Activated CD4-positive, alpha-beta T cell treated with anti-CD3 and anti-CD28 coated beads, Interleukin-2, amount 10 ng/mL, durations not matched to agents 24 days and 14 days (primary cell): Measurements from ENCODE around the gene ZCCHC8. TPM values are rescaled to one million over a fixed set of nuclear protein-coding genes. Genes with fewer than 3 reads are reported as not detected.
"Not testable (repeated sequence)": the region's sequence is repeated elsewhere in the genome, so short reads cannot be mapped to it uniquely, and the experiment has no call there.

Experiments used
- DNase-seq: peaks from one replicate; pipeline ENCODE4 v3.0.0; 2022
- H3K27ac Mint-ChIP-seq: one replicate; pipeline ENCODE4 v1.8.0; 2022; ENCODE audit warnings: mild to moderate bottlenecking, mixed read lengths
- H3K27me3 Mint-ChIP-seq: one replicate; pipeline ENCODE4 v1.8.0; 2022; ENCODE audit warnings: mixed read lengths
- H3K36me3 Mint-ChIP-seq: one replicate; pipeline ENCODE4 v1.8.0; 2022; ENCODE audit warnings: low read depth, mild to moderate bottlenecking, mixed read lengths
- H3K4me1 Mint-ChIP-seq: one replicate; pipeline ENCODE4 v1.8.0; 2021; ENCODE audit warnings: mixed read lengths
- H3K4me3 Mint-ChIP-seq: one replicate; pipeline ENCODE4 v1.8.0; 2022; ENCODE audit warnings: mild to moderate bottlenecking, moderate library complexity, mixed read lengths
- H3K9me3 Mint-ChIP-seq: one replicate; pipeline ENCODE4 v1.8.0; 2021; ENCODE audit warnings: mixed read lengths
- intact Hi-C: fragments of 100-400 bp; cut with micrococcal nuclease; formaldehyde crosslinking; loops from one replicate; pipeline ENCODE4 v1.15.1; 2023
- total RNA-seq: library from RNA; stranded (reverse); gene quantifications from 2 replicates; pipeline ENCODE4 v1.2.3, GENCODE V29; 2022

The ZCCHC8 gene
- total RNA-seq, 1 donor from 2014 or later = 41.9 TPM

DNA sequence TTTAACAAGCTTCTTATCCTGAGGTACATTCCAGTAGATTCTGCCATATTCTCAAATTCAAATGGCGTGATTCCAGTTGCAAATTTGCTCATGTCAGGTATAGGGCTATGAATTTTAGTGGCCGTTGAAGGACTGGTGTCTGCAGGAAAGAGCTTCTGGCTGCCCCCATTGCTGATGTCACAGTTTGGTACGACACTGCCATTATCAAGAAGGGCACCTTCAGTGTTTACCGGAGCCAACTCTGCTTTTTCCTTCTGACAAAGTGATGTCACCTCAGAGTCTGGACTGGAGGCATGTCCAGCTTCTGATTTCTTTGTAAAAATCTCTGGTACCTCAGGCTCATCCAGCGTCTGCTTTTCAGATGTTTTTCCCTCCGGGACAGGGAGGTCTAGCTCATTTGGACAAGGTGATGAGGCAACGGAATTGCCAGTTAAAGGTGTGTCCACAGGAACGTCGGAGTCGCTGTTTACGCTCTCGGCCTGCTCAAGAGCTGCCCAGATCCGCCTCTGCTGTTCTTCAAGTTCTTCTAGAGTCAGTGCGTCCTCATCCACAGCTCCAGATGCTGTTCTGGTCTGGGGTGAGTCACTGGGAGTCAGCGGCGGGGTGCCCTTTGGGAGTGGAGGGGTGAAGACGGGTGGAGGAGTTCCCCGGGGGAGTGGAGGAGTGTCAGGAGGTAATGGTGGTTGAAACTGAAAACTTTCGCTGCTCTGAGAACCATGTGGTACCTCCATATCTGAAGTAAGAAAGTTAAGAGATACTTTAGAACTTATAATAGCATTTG, 27.0 kb downstream of the ZCCHC8 start:
- Mint-ChIP-seq H3K27ac (peak overlapping the region; percentile 25), H3K27me3 (no peaks in the 10 kb centered on the region), H3K4me1 (peaks cover 16% of the 10 kb centered on the region), H3K36me3 (peaks cover 53% of the 10 kb centered on the region), H3K4me3 (no peak overlapping the region), H3K9me3 (no peaks in the 10 kb centered on the region)
- intact Hi-C loops = no loop called here
- DNase-seq = peak; percentile 68

GRCh38 chr12:122471324-122472226, 29.2 kb downstream of the ZCCHC8 start:
- H3K9me3 Mint-ChIP-seq = no peaks in the 10 kb centered on the region
- H3K4me1 Mint-ChIP-seq = peaks cover 16% of the 10 kb centered on the region
- no peaks in the 10 kb centered on the region for H3K27me3 Mint-ChIP-seq
- no peak overlapping the region for H3K4me3 Mint-ChIP-seq
- intact Hi-C loops = loop anchor here (1.0 kb wide), 2 partner anchors 48 to 72 kb away; no protein-coding TSS in a partner anchor
- H3K36me3 Mint-ChIP-seq = peaks cover 36% of the 10 kb centered on the region
- H3K27ac Mint-ChIP-seq = no peak overlapping the region
- peak; percentile 76 for DNase-seq

- Mint-ChIP-seq H3K4me1 (peaks cover 13% of the 10 kb centered on the region), H3K36me3 (peaks cover 26% of the 10 kb centered on the region)
- DNase-seq, H3K27ac Mint-ChIP-seq, intact Hi-C loops, H3K27me3 Mint-ChIP-seq, H3K4me3 Mint-ChIP-seq, H3K9me3 Mint-ChIP-seq: not testable (repeated sequence)
Observed at GRCh38 chr12:122470576-122470975, 30.2 kb downstream of the ZCCHC8 start.

DNA sequence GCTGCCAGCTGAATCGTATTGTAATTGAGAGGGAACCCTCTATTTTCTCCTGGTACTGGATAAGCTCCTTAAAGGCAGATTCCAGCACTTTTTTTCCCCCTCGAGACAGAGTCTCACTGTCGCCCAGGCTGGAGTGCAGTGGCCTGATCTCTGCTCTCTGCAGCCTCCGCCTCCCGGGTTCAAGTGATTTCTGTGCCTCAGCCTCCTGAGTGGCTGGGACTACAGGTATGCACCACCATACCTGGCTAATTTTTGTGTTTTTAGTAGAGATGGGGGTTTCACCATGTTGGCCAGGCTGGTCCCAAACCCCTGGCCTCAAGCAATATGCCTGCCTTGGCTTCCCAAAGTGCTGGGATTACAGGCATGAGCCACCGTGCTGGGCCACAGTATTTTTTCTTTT, 30.9 kb downstream of the ZCCHC8 start:
- H3K9me3 Mint-ChIP-seq, DNase-seq, H3K4me1 Mint-ChIP-seq, H3K27me3 Mint-ChIP-seq, intact Hi-C loops, H3K27ac Mint-ChIP-seq, H3K4me3 Mint-ChIP-seq: not testable (repeated sequence)
- H3K36me3 Mint-ChIP-seq = peaks cover 21% of the 10 kb centered on the region

DNA sequence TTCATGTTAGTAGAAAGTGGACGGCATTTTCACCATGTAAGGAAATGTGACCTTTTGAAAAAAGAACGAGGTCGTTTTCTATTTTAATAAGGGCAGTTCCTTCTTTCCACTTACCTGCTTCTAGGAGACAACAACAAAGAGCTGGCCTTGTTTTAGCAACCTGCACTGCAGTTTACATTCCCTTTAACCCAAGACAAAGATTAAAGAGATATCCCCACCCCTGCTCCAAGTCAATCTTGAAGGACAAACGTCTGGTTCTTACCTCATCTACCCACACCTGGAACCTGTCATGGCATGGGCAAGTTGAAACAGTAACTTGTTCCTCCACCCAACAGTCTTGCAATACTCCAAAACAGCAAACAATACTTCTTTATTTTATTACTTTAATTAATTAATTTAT, 32.7 kb downstream of the ZCCHC8 start:
- H3K36me3 Mint-ChIP-seq = peaks cover 6% of the 10 kb centered on the region
- no peaks in the 10 kb centered on the region for H3K9me3 Mint-ChIP-seq
- H3K27ac Mint-ChIP-seq = no peak overlapping the region
- H3K4me1 Mint-ChIP-seq = peaks cover 3% of the 10 kb centered on the region
- no peaks in the 10 kb centered on the region for H3K27me3 Mint-ChIP-seq
- intact Hi-C loops = no loop called here
- no peak for DNase-seq
- H3K4me3 Mint-ChIP-seq = no peak overlapping the region

- H3K9me3 Mint-ChIP-seq, H3K27ac Mint-ChIP-seq, H3K4me1 Mint-ChIP-seq, H3K27me3 Mint-ChIP-seq, H3K4me3 Mint-ChIP-seq, intact Hi-C loops, H3K36me3 Mint-ChIP-seq, DNase-seq: not testable (repeated sequence)
Observed at GRCh38 chr12:122464317-122465042, 36.3 kb downstream of the ZCCHC8 start.

DNA sequence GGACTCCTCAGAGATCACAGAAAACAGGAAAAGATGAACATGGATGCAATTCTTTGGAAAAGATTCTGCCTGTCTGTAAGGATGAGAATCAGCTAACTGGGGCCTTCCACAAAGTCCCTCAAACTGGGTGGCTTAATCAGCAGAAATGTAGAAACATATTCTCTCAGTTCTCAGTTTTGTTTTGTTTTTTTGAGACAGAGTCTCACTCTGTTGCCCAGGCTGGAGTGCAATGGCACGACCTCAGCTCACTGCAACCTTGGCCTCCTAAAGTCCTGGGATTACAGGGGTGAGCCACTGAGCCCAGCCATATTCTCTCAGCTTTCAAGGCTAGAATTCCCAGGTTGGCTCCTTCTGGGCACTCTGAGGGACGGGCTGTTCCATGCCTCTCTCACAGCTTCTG, 40.1 kb downstream of the ZCCHC8 start:
- intact Hi-C loops = no loop called here
- no peak for DNase-seq
- Mint-ChIP-seq H3K27me3 (no peaks in the 10 kb centered on the region), H3K36me3 (no peaks in the 10 kb centered on the region), H3K27ac (no peak overlapping the region), H3K9me3 (no peaks in the 10 kb centered on the region), H3K4me3 (no peak overlapping the region), H3K4me1 (peaks cover 7% of the 10 kb centered on the region)

- intact Hi-C loops = no loop called here
- peaks cover 7% of the 10 kb centered on the region for H3K4me1 Mint-ChIP-seq
- no peaks in the 10 kb centered on the region for H3K9me3 Mint-ChIP-seq
- no peaks in the 10 kb centered on the region for H3K27me3 Mint-ChIP-seq
- no peak overlapping the region for H3K4me3 Mint-ChIP-seq
- no peaks in the 10 kb centered on the region for H3K36me3 Mint-ChIP-seq
- no peak overlapping the region for H3K27ac Mint-ChIP-seq
- no peak for DNase-seq
Observed at GRCh38 chr12:122460061-122460460, 40.7 kb downstream of the ZCCHC8 start.

GRCh38 chr12:122459211-122459610, 41.5 kb downstream of the ZCCHC8 start:
- no peaks in the 10 kb centered on the region for H3K9me3 Mint-ChIP-seq
- no peak overlapping the region for H3K27ac Mint-ChIP-seq
- H3K36me3 Mint-ChIP-seq = no peaks in the 10 kb centered on the region
- H3K27me3 Mint-ChIP-seq = no peaks in the 10 kb centered on the region
- no peak overlapping the region for H3K4me3 Mint-ChIP-seq
- intact Hi-C loops = no loop called here
- DNase-seq = no peak
- H3K4me1 Mint-ChIP-seq = peaks cover 9% of the 10 kb centered on the region

- Mint-ChIP-seq H3K4me1 (peaks cover 17% of the 10 kb centered on the region), H3K4me3 (no peak overlapping the region), H3K27me3 (no peaks in the 10 kb centered on the region), H3K9me3 (no peaks in the 10 kb centered on the region), H3K27ac (peak overlapping the region; percentile 43), H3K36me3 (no peaks in the 10 kb centered on the region)
- intact Hi-C loops = no loop called here
- DNase-seq = no peak
Observed at GRCh38 chr12:122458105-122459035, 42.4 kb downstream of the ZCCHC8 start.

DNA sequence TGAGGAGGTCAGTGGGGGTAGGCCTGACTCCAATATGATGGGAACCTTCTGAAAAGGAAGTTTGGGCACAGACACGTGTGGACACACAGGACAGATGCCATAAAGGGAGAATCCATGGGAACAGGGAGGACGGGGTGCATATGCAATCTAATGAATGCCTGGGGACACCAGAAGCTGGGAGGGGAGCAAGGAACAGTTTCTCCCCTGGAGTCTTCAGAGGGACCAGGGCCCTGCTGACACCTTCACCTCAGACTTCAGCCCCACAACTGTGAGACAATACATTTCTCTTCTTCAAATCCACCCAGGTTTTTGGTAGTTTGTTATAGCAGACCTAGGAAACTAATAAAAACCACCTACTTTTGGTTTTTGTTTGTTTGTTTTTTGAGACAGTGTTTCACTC, 43.1 kb downstream of the ZCCHC8 start:
- H3K27me3 Mint-ChIP-seq = no peaks in the 10 kb centered on the region
- DNase-seq = peak; percentile 67

GRCh38 chr12:122454739-122455138, 46.0 kb downstream of the ZCCHC8 start:
- intact Hi-C loops = loop anchor here (5.0 kb wide), 1 partner anchor 278 kb away; the partner anchor contains the start of gene HCAR1
- Mint-ChIP-seq H3K27ac (no peak overlapping the region), H3K4me3 (no peak overlapping the region), H3K4me1 (peaks cover 29% of the 10 kb centered on the region), H3K36me3 (no peaks in the 10 kb centered on the region), H3K27me3 (no peaks in the 10 kb centered on the region), H3K9me3 (no peaks in the 10 kb centered on the region)
- no peak for DNase-seq

More for the DNA sequence above, 43.1 kb downstream of the ZCCHC8 start:
- Mint-ChIP-seq H3K9me3 (no peaks in the 10 kb centered on the region), H3K4me1 (peaks cover 23% of the 10 kb centered on the region), H3K36me3 (no peaks in the 10 kb centered on the region), H3K4me3 (no peak overlapping the region), H3K27ac (peak overlapping the region; percentile 43)
- intact Hi-C loops = no loop called here

DNA sequence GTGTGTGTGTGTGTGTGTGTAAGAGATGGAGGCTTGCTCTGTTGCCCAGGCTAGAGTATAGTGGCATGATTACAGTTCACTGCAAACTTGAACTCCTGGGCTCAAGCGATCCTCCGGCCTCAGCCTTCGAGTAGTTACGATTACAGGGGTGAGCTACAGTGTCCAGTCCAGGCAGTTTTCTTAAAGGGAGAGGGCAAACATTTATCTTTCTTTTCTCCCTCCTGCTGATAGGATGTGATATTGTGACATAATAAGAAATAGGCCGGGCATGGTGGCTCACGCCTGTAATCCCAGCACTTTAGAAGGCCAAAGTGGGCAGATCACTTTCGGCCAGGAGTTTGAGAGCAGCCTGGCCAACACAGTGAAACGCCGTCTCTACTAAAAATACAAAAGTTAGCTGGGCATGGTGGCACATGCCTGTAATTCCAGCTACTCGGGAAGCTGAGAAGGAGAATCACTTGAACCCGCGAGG, 46.4 kb downstream of the ZCCHC8 start:
- H3K27ac Mint-ChIP-seq = peak overlapping the region; percentile 95
- DNase-seq = no peak
- H3K27me3 Mint-ChIP-seq = no peaks in the 10 kb centered on the region
- H3K4me3 Mint-ChIP-seq = peak overlapping the region; percentile 56
- H3K36me3 Mint-ChIP-seq = no peaks in the 10 kb centered on the region
- peaks cover 31% of the 10 kb centered on the region for H3K4me1 Mint-ChIP-seq
- H3K9me3 Mint-ChIP-seq = no peaks in the 10 kb centered on the region
- intact Hi-C loops = loop anchor here (5.0 kb wide), 1 partner anchor 278 kb away; the partner anchor contains the start of gene HCAR1
